ENCODE measurements around the gene PTPRE.
"Not testable (repeated sequence)": the region's sequence is repeated elsewhere in the genome, so short reads cannot be mapped to it uniquely, and the experiment has no call there.

The PTPRE gene

GRCh38 chr10:128083191-128083895, 176.4 kb downstream of the PTPRE start:
- in situ Hi-C loops (cut with MboI; ENCODE audit: low sequenced_read_pairs): no loop called here

DNA sequence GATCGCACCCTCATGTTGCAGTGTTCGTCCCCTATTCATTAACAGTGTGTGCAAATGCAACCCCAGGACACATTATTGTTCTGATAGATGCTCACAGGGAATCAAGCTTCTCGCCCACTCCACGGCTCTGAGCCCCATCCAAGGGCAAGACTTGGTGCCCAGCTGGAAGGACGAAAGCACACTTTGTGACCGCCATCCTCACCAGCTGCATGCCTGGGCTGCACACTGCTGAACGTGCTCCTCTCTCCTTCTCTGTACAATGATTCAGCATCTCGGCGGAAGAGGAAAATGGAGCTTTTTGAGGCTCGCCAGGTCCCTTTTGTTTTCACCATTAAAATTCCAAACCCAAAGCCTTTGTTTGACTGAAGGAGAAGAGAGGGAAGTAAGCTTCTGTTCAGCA, 177.5 kb downstream of the PTPRE start:
- in situ Hi-C loops (cut with MboI; ENCODE audit: low sequenced_read_pairs): no loop called here

DNA sequence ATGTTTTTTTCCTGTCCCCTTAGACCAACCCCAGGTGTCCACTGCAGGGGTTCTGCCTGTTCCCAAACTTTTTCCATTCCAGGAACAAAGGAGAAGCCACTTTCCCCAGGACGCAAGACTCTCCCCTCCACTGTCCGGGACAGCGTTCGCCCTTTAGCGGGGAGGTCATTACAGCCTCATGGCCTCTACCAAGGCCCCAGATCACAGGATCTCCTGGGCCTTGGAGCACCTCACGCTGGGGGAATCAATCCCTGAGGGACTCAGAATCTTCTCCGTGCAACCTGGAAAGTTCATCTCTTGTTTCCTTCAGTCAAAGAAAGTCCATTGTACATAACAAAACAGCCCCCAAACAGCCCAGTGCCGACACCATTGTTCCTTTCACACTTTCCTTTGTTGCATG, 178.1 kb downstream of the PTPRE start:
- in situ Hi-C loops (cut with MboI; ENCODE audit: low sequenced_read_pairs): no loop called here

- in situ Hi-C loops (cut with MboI; ENCODE audit: low sequenced_read_pairs): no loop called here
Measured at GRCh38 chr10:128086003-128086863, 179.3 kb downstream of the PTPRE start.

DNA sequence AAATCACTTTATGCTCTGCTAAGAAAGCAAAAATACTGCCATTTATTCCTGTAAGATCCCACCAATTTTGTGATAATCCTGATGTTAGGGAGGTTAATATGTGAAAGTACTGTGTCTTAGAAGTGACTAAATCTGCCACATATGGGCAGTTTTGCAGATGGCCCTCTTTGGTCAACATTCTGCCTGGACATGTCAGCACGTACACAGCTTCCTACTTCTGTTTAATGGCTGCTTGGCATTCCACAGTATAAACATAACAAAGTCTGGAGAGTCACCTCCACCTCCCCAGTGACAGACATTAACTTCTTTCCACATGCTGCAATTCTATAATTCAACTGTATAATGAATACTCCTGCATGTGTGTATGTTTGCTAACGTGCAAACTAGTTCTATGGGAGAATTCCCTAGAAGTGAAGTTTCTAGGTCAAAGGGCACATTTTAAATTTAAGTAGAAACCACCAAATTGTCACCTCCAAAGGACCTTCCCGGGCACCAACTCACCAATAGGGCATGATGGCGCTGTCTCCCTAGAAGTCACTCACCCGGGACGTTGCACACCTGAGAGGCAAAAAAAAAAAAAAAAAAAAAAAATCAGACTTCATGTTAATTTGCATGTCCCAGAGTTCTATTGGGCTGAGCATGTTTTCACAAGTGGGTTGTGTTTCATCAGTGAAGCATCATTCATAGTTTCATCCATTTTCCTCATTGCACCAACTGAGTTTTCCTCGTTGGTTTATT, 180.4 kb downstream of the PTPRE start:
- in situ Hi-C loops (cut with MboI; ENCODE audit: low sequenced_read_pairs): no loop called here

GRCh38 chr10:128087884-128088709, 181.2 kb downstream of the PTPRE start:
- in situ Hi-C loops (cut with MboI; ENCODE audit: low sequenced_read_pairs): no loop called here

DNA sequence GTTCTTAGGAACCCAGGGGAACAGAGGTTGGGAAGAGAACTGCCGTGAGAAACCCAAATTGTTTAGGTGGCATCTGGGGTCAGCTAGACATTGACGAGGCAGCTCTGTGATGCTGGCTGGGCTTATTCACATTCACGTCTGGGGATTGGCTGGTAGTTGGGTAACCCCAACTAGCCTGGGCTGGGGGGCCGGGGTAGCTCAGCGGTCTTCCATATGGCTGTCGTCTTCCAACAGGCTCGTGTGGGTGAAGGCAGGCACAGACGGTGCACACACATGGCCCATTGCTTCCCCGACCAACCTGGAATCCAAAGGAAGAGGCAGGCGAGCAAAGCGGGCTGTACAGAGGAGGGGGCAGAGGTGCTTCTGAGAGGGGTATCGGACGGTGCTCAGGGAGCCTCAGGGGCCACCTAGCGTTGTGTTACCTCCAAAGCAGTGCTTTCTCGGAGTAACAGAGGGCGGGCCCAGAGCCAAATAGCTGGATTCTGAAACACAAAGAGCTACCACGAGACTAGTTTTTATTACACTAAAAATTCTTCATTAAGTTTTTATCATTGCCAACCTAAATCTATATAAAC, 184.8 kb downstream of the PTPRE start:
- in situ Hi-C loops (cut with MboI; ENCODE audit: low sequenced_read_pairs): no loop called here

- in situ Hi-C loops (cut with MboI; ENCODE audit: low sequenced_read_pairs): no loop called here
Measured at GRCh38 chr10:128092454-128092853, 185.6 kb downstream of the PTPRE start.

DNA sequence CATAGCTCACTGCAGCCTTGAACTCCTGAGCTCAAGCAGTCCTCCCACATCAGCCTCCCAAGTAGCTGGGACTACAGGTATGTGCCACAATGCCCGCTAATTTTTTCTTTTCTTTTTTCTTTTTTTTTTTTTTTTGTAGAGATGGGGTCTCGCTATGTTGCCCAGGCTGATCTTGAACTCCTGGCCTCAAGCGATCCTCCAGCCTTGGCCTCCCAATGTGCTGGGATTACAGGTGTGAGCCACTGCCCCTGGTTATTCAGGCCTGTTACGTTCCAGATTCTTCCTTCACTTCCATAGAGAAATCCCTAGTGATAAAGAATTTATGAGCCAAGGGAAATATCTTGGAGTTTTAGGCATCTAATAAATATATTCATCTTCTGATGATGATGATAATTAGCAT, 187.7 kb downstream of the PTPRE start:
- in situ Hi-C loops (cut with MboI; ENCODE audit: low sequenced_read_pairs): not testable (repeated sequence)

DNA sequence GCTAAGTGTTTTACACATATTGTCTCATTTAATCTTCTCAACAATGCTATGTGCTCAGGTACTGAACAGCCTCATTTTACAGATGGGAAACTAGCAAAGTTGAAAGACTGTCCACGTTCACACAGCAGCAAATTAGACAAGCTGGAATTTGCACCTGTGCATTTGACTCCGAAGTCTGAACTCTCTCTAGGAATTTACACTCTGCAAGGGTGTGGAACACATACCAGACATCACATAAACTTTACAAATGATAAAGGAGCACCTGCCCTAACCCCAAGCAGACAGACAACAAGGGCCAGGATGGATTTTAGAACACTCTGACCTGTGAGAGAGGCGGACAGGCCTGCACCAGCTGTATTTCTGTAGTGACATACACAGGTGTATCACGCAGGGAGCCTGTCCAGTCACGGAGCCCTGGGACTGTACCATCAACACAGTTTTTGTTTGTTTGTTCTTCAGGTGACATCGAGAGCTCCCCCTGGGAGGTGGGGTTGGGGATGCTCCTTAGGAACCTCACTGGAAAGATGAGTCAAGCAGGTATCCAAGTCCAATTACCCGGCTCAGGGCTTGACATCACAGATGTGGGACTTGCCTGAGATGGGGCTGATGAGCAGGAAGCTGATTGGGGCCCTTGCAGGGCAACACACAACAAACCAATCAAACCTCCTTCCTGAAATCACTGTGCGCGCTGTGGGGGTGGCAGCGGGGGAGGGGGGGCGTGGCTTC, 188.3 kb downstream of the PTPRE start:
- in situ Hi-C loops (cut with MboI; ENCODE audit: low sequenced_read_pairs): no loop called here

DNA sequence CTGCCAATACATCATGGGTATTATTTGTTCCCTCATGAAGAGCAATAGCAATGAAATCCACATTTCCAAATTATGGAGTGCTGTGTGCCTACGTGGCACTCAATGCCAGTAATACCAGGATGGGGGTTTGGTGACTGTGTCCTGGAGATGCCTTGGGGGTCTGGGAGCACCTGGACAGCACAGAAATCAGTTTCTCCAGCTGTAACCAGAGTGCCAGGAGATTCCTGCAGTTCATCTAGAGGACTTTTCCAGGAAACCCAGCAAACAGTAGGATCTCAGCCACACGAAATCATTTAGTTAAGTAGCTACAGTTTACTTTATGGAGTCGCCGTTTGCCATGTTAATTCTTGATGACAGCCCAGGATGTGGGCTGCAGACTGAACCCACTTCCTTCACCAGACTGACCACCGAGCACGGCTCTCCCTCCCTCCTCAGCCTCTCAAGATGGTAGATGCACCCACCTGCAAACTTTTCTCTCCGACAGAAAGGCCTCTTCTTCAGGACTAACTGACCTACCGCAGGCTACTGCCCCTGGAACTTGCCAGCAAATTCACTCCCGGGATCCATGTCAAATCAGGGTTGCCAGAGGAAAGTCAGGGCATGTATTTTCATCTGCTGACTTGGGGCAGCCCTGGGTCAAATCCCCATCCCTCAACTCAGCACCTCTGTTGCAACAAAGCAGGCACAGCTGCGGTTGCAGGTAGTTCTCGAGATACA, 189.0 kb downstream of the PTPRE start:
- in situ Hi-C loops (cut with MboI; ENCODE audit: low sequenced_read_pairs): no loop called here

GRCh38 chr10:128096486-128097199, 189.7 kb downstream of the PTPRE start:
- in situ Hi-C loops (cut with MboI; ENCODE audit: low sequenced_read_pairs): no loop called here

- in situ Hi-C loops (cut with MboI; ENCODE audit: low sequenced_read_pairs): no loop called here
Measured at GRCh38 chr10:128097783-128098182, 190.9 kb downstream of the PTPRE start.

DNA sequence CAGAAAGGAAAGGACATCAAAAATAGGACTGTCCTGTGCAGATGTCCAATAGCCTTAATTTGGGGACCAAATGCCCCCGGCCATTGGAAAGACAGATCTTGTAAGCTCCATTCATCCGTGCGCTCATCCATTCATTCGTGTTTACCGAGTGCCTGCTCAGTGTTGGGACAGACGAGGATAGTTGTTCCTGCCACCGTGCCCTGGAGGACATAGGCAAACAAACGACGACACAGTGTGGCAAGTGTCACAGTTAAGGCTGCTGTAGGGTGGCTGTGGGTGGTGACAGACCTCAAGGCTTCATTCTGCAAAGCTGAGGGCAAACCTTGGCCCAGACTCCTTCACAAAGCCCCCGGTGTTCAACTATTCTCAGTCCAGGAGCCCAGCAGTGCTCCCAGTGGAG, 191.7 kb downstream of the PTPRE start:
- in situ Hi-C loops (cut with MboI; ENCODE audit: low sequenced_read_pairs): no loop called here

DNA sequence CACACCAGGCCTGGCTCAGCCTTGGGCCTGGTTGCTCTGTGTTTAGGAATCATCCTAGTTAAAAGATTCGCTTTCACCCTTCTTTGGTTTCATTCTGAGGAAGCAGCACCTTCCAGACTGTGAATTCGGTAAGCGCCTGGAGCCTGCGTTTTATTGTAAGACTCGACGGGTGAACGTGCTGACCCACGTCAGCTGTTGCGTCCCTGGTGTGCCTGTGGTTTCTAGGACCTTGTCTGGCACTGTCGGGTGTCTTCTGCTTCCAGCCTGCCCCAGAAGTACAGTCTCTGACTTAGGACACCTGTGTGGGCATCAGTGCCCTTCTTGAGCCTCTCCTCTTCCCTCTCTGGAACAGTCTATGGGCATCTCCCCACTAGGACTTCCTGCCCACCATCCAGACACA, 193.0 kb downstream of the PTPRE start:
- in situ Hi-C loops (cut with MboI; ENCODE audit: low sequenced_read_pairs): no loop called here

DNA sequence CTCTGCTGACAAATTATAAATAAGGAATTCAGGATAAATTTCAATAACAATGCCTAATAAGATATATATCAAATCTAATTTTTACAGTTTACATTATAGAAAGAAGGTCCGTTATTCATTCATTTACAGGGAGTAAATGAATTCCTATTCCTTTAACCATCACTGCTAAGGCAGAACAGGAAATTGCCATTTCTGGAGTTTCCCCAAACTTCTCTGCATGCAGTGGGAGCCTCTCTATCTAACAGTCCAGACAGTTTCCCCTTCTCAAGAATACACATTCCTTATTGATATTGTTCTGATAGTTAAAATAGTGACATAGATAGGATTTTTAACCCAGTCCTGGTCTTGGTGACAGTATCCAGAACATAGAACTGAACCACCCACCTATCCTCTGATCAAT, 195.0 kb downstream of the PTPRE start:
- in situ Hi-C loops (cut with MboI; ENCODE audit: low sequenced_read_pairs): no loop called here

DNA sequence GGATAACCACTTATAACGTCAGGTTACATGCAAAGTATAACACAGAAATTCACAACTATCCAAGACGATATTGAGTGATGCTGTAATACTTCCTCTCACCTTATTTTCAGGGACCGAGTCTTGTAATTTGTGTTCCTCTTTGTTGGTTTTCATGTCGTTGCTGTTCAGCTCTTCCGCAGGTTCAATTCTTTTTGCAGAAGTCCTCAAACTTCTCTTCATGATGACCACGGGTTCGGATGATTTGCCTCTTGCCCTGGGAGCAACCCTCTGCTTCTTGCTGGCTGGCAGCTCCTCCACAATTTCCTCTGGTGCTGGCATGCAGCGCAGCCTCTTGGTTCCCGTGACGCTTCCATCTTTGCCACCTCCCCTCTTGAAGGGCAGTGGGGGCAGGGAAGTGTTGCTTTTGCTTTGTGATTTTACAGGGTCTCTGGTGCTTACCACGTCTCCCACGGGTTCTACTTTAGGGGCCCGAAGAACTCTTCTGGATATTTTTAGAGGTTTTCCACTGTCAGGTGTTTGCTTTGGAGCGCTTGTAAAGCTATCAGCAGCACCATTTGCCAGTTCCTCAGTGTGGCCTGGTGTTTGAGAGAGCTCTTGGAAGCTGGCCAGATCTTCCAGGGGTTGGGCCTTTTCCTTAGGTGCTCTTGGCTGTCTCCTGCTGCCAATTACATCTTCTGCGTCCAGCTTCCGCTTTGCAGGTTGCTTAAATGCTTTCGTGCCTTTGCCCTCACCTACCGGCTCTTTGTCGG, 195.8 kb downstream of the PTPRE start:
- in situ Hi-C loops (cut with MboI; ENCODE audit: low sequenced_read_pairs): no loop called here

- in situ Hi-C loops (cut with MboI; ENCODE audit: low sequenced_read_pairs): no loop called here
Measured at GRCh38 chr10:128103229-128103714, 196.4 kb downstream of the PTPRE start.
